PFSK-1 (cell line): ENCODE measurements around the gene TBX2.

Source experiments
- FOXP2 ChIP-seq: optimal IDR thresholded peaks from 2 replicates; pipeline ENCODE3; 2011; ENCODE audit warnings: borderline replicate concordance, control low read depth, inconsistent platforms; ENCODE audit not compliant: insufficient read depth; ENCODE audit errors: extremely low read length, extremely low read depth
- POLR2AphosphoS5 ChIP-seq: IDR thresholded peaks from 2 replicates; pipeline ENCODE4 v1.6.1; 2012; ENCODE audit warnings: low read depth, mild to moderate bottlenecking, control low read depth, low read length, moderate library complexity
- REST ChIP-seq, 2 experiments: IDR thresholded peaks; 2 replicates each; pipeline versions ENCODE4 v1.6.1 to v1.8.0; 2011 to 2012; ENCODE audit warnings: low read depth in 2 of 2, low read length in 2 of 2, control low read depth in 1 of 2, inconsistent platforms in 1 of 2, mild to moderate bottlenecking in 1 of 2, moderate library complexity in 1 of 2; ENCODE audit not compliant: insufficient read depth in 1 of 2
- SIN3A ChIP-seq: IDR thresholded peaks from 2 replicates; pipeline ENCODE4 v1.6.1; 2012; ENCODE audit warnings: mild to moderate bottlenecking, low read length, moderate library complexity, borderline replicate concordance; ENCODE audit not compliant: insufficient read depth
- TAF1 ChIP-seq: IDR thresholded peaks from 2 replicates; pipeline ENCODE4 v1.6.1; 2012; ENCODE audit warnings: low read length, control low read depth, borderline replicate concordance; ENCODE audit not compliant: insufficient read depth

- TF ChIP-seq POLR2AphosphoS5 (no peak), TAF1 (no peak), REST (IDR thresholded peaks at IDR 0.05; ENCODE audit: insufficient read depth in 1 of 2, low read depth in 2 of 2, low read length in 2 of 2) (no peak), SIN3A (no peak), FOXP2 (no peak)
Measured at GRCh38 chr17:61393904-61394629, 5.6 kb upstream of the TBX2 start.
